NCI-H510A (cell line): Measurements from ENCODE around the gene ACSL3.

Experiments used
- DNase-seq: peaks from one replicate; lab custom pipeline; 2025; lab: John Stamatoyannopoulos, UW

Gene ACSL3

GRCh38 chr2:222879604-222879933 is 18.7 kb downstream of the ACSL3 start:
- no peak for DNase-seq

GRCh38 chr2:222882484-222882928 is 21.7 kb downstream of the ACSL3 start:
- DNase-seq = no peak

- no peak for DNase-seq
These were observed 22.6 kb downstream of the ACSL3 start for GRCh38 chr2:222883420-222883819.

DNA sequence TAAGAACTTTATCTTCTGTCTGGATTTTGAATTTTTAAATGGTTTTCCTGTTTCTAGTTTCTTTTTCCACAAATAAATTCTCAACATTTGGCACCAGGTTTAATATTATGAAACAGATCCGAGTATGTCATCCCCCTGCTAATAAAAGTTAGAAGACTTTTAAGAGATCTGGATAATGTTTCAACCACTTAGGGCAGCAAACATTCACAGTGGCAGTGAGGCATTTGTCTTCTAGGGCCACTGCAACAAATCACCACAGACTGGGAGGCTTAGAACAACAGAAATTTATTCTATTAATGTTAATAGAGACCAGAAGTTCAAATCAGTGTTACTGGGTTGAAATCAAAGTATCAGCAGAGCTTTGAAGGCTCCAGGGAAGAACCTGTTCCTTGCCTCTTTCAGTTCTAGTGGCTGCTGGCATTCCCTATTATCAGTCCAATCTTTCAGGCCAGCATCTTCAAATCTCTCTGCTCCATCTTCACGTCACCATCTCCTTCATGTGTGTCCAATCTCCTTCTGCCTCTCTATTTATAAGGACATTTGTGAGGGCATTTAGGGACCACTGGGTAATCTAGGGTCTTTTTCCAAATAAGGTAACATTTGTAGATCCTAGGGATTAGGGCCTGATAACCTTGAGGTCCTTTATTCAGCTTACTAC is 23.4 kb downstream of the ACSL3 start:
- no peak for DNase-seq

GRCh38 chr2:222884805-222885424 is 24.1 kb downstream of the ACSL3 start:
- DNase-seq = no peak

DNA sequence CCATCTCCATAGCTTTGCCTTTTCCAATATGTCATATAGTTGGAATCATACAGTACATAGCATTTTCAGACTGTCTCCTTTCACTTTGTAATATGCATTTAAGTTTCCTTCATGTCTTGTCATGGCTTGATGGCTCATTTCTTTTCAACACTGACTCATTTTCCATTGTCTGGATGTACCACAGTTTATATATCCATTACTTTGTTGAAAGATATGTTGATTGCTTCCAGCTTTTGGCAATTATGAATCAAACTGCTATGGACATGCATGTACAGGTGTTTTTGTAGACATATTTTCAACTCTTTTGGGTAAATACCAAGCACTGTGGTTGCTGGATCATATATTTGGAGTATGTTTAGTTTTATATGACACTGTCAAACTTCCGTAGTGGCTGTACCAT is 26.3 kb downstream of the ACSL3 start:
- DNase-seq = no peak

- DNase-seq = no peak
These were observed 27.9 kb downstream of the ACSL3 start for GRCh38 chr2:222888716-222889115.

GRCh38 chr2:222891890-222892289 is 31.1 kb downstream of the ACSL3 start:
- DNase-seq = no peak

GRCh38 chr2:222892321-222892720 is 31.5 kb downstream of the ACSL3 start:
- no peak for DNase-seq

DNA sequence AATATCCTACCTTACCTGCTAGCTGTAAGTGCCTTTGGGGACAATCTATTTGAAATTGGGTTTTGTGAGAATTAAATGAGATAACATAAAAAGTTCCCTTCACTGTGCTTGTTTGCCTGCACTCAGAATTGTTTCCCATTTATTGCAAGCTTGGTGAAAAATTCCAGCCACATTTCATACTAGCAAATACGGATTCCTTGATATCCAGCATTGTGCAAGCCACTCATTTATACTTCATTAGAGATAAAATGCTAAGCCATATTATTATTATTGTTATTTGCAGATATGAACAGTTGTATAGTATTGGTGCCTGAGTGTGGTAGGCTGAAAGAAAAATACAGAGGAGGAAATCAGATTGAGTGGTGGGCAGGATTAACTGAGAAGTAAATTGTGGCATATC is 31.9 kb downstream of the ACSL3 start:
- no peak for DNase-seq

DNA sequence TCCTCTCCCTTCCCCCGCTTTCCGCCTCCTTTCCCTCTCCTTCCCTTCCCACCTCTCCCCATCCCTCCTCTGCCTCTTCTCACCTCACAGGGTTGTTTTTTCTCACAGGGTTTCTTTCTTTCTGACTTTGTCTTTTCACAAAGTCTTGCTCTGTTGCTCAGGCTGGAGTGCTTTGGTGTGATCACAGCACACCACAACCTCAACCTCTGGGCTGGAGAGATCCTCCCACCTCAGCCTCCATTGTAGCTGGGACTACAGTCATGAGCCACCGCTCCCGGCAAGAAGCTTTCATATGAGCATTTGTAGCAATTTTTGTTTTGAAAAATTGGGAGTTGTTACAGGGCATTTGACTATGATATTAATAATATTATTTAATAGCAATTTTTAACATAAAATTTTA is 32.9 kb downstream of the ACSL3 start:
- no peak for DNase-seq

GRCh38 chr2:222895144-222895543 is 34.3 kb downstream of the ACSL3 start:
- DNase-seq = no peak

- no peak for DNase-seq
These were observed 37.1 kb downstream of the ACSL3 start for GRCh38 chr2:222897898-222898297.

DNA sequence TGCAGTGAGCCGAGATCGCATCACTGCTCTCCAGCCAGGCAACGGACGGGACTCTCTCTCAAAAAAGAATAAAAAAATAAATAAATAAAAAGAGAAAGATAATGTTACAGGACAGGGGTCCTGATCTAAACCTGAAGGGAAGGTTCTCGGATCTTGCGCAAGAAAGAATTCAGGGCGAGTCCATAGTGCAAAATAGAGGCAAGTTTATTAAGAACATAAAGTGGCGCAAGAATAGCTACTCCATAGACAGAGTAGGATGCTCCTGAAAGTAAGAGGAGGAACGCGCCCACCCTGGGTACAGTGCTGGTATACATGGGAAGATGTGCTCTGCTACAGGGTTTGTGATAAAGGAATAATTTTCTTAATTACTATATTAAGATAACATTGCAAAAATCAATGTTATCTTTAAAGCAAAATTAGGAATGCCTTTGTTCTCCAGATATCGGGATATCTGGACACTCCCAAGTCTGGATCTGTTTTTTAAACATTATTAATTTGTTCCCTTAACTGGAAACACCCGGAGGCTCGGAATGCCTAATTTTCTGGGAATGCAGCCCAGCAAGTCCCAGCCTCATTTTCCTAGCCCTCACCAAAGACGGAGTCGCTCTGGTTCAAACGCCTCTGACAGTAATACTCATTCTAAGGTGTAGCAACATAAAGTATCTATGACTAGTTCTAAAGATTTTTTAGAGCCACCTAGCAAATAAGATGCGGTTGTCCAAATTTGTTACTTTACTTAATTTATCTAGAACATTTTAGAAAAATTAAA is 38.8 kb downstream of the ACSL3 start:
- DNase-seq = no peak

GRCh38 chr2:222900354-222900753 is 39.5 kb downstream of the ACSL3 start:
- DNase-seq = no peak

GRCh38 chr2:222902660-222903059 is 41.8 kb downstream of the ACSL3 start:
- DNase-seq = no peak

DNA sequence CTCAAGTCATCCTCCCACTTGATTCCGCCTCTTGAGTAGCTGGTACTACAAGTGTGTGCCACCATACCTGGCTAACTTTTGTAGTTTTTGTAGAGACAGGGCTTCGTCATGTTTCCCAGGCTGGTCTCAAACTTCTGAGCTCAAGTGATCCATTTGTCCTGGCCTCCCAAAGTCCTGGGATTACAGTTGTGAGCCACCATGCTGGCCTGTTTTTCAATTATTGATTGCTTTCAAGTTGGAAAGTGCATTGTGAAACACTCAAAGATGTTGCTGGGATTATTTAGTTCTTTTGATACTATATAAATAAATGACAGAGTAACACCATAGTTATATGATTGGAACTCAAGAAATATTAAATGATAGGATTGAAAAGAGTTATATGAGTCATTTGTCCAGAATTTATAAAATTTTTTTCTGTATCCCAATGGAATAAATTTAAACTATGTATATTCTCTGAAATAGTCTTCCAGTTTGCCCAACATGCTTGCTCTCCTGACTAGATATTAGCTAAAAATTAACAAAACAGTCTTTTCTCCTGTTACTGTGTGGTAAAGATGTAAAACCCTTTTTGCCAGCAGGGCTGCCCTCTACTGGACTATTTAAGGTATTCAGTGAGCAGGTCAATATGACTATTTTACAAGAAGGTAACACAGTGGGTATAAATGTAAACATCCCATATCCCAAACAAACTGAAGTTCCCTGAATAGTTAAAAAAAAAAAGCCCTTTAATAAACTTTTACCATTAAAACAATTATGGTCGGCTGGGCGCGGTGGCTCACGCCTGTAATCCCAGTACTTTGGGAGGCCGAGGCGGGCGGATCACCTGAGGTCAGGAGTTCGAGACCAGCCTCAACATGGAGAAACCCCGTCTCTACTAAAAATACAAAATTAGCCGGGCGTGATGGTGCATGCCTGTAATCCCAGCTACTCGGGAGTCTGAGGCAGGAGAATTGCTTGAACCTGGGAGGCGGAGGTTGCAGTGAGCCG is 42.7 kb downstream of the ACSL3 start:
- no peak for DNase-seq

DNA sequence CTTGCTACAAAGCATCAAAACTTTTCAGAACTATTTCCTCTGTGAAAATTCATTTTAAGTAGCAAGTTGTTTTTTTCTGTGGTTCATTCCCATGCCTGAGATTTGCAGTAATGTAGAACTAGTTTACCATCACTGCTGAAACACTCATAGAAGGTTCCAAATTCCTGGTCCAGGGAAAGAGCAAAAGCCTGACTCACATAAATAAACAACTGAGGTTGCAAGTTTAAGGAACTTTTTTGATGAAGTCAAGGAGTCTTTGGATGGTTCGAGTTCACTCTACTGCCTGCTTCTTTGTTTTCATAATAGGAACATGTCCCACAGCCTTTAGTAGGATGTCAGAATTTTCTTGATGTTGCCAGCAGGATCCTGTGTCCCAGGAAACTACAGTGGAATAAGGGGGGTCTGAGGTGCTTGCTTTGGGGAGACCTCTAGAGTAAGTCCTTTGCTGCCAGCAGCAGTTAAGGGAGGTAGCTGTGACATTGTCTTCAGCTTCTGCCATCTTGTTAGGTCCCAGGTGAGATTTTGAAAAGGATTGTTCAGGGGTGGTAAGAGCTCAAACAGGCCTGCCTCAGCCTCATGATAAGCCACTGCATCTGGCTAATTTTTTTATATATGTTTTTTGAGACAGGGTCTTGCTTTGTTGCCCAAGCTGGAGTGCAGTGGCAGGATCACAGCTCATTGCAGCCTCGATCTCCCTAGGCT is 43.9 kb downstream of the ACSL3 start:
- no peak for DNase-seq

DNA sequence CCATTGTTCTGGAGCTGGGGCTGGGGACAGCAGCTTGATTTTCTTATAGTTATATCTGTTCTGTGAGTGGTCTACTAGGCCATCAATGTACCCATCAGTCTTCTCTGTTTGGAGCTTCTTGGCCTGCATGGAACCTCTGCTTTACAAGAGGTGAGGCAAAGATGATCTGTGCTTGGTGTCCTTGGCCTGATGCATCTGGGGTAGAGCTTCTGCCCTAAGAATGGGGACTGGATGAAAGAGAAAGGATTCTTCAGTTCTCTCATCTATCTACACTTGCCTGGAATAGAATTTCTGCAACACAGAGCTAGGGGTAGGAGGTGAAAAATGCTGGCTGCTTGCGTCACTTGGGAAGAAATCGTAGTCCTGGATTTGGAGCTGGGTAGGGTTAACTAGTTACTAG is 46.2 kb downstream of the ACSL3 start:
- DNase-seq = no peak

DNA sequence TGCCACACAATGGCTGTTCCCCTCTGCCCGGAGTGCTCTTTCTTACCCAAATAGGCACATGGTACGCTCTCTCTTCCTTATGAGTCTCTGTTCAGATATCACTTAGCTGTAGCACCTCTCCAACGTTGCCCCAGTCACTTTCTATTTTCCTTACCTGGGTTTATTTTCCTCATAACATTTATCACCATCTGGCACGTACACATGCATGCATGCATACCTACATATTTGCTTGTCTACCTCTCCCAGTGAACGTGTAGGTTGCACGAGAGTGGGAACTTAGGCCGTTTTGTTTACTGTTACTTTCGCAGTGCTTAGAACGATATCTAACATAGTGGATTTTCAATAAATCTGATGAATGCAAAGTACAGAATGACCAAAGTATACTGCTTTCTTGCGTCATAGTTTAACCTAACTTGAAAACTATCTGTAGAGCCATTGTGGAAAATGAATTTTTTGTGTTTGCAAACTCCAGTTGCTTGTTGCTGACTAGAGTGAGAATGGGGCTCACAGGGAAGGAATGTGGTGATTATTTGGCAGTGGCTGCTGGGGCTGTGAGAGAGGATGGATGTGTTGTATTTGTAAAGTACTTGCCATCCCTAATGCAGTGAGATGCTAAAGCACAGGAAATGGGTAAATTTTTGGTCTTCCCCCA is 47.1 kb downstream of the ACSL3 start:
- DNase-seq = no peak

DNA sequence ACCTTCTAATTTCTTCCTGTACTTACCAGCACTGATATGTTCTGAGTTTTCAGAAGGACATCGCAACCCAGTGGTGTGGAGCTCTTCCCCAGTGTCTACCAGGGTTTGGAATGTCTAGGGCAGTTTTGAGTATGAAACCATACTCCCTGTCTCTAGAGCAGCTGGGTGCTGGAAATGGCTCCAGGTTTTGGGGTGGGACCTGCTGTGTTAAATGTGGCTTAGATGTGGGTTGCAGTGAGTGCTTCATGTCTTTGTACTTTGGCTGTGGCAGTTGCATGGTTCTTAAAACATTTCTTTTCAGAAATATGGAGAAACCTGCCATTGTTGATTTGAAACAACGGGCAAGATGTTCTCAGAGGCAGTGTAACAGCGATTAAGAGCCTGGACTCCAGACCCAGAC is 48.5 kb downstream of the ACSL3 start:
- no peak for DNase-seq
